ENCODE data around the gene KRT79.
"Not testable (repeated sequence)": the region's sequence is repeated elsewhere in the genome, so short reads cannot be mapped to it uniquely, and the experiment has no call there.

KRT79 gene

DNA sequence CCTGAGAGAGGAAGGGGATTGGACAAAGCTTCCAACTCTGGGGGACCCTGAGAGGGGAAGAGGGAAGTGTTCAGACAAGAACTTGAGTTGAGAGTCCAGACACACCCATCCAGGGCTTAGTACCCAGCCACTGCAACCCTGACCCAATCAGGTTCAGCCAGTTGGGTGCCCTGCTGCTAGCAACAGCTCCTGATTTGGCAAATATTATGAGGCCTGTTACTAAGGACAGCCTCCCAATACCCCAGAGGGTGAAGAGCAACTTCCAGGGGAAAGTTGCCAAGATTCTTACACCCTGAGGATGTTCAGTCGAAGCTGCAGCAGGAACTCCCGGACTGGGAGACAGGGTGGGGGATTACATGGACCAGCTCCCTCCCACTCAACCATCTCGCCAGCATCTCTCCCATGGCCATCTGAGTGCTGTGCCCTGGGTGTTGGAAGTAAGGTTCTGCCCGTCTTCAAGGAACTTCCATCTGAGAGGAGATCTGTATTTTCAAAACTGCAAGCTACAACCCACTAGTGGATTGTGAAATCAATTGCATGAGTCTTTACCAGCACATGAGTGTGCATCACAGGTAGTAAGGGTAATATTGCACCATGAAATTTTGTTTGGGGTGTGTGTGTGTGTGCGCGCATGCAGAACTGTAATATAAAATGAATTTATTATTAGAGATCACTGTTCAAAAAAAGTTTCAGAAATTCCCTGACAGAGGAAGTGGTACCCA, 26.2 kb upstream of the KRT79 start:
- no peak for DNase-seq (ENCODE audit: low spot score)

GRCh38 chr12:52857500-52857899, 23.4 kb upstream of the KRT79 start:
- no peak for DNase-seq (ENCODE audit: low spot score)

DNA sequence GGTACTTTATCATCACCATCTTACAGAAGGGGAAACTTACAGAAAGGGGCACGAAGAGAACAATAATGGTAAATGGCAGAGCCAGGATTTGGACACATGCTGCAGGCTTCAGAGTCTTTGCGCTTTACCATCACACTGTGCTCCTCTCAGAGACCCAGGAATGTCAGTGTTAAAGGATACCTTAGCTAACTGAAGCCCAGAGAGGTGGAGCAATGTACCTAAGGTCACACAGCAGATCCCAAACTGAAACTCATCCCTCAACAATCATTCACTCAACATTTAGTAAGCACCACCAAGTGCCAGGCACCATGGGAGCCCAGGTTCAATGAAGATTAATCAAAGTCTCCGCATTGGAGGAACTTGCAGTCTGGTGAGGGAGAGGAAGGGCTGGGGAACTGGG, 22.7 kb upstream of the KRT79 start:
- DNase-seq (ENCODE audit: low spot score), result no peak

- DNase-seq (ENCODE audit: low spot score), result not testable (repeated sequence)
Measured at GRCh38 chr12:52856077-52856476, 22.0 kb upstream of the KRT79 start.

DNA sequence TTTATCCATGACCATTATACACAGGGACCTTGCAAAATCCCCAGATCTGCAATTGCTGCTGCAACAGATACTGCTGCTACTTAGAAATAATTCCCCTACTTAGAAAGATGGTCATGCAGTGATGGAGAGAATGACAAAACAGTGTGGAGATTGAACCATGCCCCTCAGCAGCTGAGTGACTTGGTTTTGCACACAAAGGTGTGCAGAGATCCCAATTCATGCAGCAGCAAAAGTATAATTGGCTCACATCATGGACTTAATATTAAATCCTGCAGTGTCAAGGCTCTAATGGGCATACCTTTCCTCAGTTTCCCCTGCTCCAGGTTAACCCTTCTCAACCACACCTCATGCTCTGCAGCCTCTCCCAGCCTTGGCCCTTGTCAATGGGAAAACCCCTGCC, 17.7 kb upstream of the KRT79 start:
- no peak for DNase-seq (ENCODE audit: low spot score)

DNA sequence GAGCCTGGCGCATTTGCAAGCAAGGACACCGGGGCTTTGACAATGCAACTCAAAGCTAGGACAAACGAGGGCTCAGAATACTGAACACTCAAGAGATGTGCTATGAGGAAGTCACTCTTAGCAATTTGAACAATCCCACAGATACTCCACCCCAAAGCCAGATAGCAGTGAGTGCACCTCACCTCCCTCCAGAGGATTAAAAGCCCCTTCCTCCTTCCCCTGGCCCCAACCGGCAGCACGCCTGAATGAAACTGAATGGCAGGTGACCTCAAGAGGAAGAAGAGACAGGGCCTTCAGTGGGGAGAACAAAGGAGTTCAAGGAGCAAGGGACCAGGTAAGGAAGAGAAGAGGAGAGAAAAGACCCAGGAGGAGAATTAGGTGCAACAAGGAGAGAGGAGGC, 16.6 kb upstream of the KRT79 start:
- DNase-seq (ENCODE audit: low spot score), result no peak

GRCh38 chr12:52849511-52849910, 15.4 kb upstream of the KRT79 start:
- DNase-seq (ENCODE audit: low spot score), result no peak

DNA sequence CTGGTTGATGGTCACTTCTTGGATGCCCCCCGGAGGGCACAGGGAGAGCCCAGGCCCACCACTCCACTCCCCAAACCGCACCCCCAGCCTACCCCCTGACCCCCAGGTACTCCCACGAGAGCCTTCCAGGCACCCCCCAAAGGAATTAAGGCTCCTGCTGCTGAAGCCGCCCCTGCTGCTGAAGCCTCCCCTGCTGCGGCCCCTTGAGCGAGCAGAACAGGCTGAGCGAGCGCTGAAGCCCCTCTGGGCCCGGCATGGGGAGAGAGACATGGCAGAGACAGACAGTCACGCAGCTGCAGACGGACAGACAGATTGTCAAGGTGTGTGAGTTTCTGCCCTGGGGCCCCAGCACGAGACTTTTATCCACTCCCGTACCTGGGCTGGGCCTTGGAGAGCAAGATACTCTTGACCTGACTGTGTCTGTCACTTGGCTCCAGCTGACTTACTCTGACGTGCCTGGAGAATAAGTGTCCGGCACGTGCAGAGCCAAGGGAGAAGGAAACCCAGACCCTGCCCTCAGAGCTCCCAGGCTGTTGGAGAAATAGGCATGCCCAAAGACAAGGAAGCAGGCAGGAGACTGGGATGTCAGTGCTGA, 14.6 kb upstream of the KRT79 start, which contains the start of gene KRT78:
Gene KRT78 (minus strand): TSS at position 334 of the 595 bp plus-strand sequence. CDS start 64 bp downstream, at position 270.
- no peak for DNase-seq (ENCODE audit: low spot score)

DNA sequence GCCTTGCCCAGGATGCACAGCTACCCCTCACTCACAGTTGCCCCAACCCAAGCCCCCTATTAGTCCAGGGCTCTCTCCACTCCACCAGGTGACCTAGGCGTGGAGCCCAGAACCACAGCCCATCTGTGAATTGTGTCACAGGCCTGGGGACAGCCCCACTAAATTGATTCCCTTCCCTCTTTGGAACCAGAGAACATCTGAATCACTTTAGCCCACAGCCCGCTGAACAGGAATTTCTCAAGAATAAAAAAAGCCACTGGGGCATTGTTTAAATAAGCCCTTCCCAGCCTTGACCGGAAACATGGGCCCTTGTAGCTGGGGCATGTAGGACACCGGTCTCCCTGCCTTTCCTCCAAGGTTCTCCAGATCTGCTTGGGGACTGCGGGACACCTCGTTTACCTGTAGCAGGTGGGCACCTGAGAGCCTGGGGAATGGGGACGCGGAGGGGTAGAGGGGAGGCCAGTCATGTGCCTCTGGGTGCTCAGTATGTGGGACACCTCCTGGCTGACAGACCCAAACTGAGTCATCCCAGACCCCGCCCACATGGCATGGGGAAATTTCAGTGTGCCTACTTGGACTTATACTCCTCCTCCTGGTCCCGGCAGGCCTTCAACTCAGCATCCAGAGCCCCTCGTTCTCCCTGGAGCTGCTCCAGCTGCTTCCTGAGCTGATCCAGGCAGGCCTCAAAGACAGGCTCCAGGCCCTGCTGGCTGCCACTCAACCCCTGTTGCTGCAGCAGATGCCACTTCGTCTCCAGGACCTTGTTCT, 13.4 kb upstream of the KRT79 start:
- no peak for DNase-seq (ENCODE audit: low spot score)

GRCh38 chr12:52846356-52846970, 12.4 kb upstream of the KRT79 start:
- no peak for DNase-seq (ENCODE audit: low spot score)

- DNase-seq (ENCODE audit: low spot score), result no peak
Measured at GRCh38 chr12:52845946-52846345, 11.8 kb upstream of the KRT79 start.

DNA sequence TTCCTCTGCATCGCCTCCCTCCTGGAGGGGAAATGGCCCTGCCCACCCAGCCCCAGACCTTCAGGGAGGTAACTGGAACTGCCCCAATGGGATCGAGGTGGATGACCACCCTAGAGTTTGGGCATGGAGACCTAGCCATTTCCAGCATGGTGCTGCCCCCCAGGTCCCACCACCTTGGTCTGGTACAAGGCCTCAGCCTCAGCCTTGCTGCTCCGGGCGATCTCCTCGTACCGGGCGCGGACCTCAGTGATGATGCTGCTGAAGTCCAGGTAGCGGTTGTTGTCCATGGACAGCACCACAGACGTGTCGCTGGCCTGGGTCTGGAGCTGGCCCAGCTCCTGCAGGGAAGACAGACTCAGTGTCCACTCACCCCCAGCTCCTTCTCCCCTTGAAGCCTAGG, 10.3 kb upstream of the KRT79 start:
- DNase-seq (ENCODE audit: low spot score), result no peak

GRCh38 chr12:52839436-52840105, 5.5 kb upstream of the KRT79 start:
- DNase-seq (ENCODE audit: low spot score), result no peak

DNA sequence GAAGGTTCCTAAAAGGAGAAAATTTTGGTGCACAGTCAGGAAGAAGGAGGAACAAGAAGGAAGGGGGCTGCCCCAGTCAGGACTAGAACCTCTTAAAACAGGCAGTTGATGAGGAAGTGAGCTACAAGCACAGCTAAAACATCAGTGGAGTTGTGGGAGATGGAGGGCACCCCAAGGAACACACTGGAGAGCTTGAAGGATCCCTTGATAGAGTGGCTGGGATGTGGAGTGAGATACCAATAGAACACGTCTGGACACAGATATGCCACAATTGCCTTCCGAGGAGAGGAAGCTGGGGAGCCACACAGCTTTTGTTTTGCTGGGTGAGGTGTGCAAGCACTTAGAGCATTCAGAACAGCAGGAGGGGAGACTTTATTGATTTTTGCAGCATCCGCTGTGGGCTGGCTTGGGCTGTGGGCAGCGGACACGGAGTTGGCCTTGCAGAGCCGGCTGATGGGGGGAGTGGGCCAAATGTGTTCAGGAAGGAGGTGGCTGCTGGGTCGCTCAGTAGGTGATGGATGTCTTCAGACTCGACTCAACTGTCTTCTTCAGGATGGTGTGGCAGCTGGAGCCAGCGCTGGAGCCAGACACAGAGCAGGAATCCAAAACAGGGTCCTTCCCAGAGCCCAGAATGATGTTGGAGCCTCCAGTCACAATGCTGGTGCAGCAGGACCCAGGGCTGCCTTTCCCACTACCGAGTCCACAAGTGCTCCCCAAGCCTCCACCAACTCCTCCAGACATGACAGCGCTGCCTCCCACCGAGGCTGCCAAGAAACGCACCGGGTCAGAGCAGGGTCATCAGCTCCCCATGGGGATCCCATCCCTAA, 4.7 kb upstream of the KRT79 start:
- no peak for DNase-seq (ENCODE audit: low spot score)

DNA sequence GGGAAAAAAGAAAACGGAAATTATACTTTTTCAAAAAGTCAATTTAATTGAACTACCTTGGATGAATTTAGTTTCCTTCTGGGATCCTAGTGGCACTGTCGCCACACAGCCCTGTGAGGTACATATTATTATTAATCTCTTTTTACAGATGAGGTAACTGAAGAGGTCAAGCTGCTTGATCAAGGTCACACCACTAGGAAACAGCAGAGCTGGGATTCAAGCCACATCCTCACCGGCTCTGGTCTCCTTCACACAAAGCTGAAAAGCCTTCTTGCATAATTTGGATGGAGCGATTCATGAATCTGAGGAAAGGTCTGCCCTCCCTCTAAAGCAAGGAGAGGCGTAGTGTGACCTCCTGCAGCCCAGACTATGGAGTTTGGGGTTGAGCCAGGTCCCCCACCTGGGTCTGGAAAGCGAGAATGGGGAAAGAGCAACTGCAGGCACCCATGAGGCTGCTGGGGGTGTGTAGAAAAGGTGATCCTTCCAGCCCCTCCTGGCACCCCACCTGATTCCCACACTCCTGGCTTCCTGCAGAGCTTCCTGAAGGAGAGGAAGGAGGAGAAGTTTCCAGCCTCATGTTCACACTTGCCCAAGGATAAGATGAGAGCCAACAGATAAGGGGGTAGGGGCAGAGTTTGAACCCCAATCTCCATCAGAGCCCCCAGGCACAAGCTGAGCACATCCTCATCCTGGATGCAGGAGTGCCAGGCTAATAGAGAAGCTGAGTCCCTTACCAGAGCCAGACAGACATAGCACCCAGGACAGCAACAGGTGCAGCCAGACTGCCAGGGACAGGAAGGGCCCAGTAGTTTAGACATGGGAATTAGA, 3.9 kb upstream of the KRT79 start:
- DNase-seq (ENCODE audit: low spot score), result no peak

- no peak for DNase-seq (ENCODE audit: low spot score)
Measured at GRCh38 chr12:52837413-52837741, 3.3 kb upstream of the KRT79 start.

DNA sequence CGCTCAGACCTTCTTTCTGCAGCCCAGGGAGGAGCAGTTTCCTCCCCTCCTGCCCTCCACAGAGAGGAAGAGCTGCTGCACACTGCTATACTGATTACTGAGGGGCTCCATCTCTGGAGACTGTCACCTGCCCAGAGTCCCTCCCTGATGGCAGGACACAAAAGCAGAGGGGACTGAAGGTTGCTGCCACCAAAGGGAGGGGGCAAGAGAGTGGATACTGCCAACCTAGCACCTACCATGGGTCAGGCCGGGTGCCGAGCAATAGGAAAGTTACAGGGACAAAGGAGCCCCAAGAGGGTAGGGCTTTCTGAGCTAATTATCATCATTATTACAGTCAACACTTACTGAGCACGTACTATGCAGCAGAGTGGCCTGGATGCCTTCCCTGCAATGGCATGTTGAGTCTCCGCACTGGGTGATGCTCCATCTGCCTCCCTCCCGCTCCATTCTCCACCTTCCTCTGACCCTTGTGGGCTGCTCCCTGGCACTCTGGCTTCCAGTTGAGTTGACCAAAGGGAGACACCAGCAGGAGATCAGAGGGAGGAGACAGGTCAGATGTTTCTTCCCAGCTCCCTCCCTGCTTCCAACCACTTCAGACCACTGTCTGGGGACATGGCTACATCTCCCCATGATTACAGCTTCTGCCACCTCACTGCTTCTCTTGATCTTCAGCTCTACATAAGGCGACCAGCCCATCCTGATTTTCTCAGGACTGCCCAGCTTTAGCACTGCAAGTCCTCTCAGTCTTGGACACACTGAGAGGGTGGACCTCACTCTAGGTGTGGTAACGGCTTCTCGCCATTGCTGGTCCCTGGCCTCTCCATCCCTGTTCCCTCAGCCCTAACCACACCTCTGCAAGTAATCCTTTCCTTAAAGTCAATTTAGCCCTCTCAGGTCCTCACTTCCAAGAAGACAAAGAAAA, 2.6 kb upstream of the KRT79 start:
- no peak for DNase-seq (ENCODE audit: low spot score)

DNA sequence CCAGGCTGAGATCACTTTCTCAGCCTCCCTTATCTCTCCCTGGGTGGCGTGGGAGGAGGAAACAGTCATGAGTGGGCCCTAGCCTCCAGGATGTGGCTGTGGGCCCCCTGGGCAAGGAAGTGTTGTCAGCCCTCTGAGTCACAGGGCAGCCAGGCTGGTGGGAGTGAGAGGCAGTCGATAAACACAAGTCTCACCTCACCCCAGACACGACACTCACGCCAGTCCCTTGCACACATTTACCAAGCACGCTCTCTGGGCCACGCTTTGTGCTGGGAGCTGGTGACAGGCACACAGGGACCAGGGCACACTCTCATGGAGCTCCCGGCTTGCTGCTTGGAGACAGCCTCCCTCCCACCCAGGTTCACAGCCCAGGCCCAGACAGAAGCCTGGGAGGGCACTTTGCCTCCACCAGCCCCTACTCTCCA, 1.9 kb upstream of the KRT79 start:
- peak; percentile 36 for DNase-seq (ENCODE audit: low spot score)

- no peak for DNase-seq (ENCODE audit: low spot score)
Measured at GRCh38 chr12:52835271-52836041, 1.3 kb upstream of the KRT79 start.

Measured in CD4-positive, alpha-beta T cell treated with Interleukin-2 at 100 ng/mL for 4 hours (primary cell).